ENCODE measurements around the gene MAT2B. TPM values are rescaled to one million over a fixed set of nuclear protein-coding genes. Genes with fewer than 3 reads are reported as not detected.

The MAT2B gene
- total RNA-seq, 2 experiments from 2014 or later: 89.0 to 103 TPM

Other genes starting within 250 kb of the MAT2B start
- gene CCNG1, start 68.0 kb upstream of the MAT2B start, total RNA-seq: 100 to 1,000 TPM; 114 to 120 TPM
- gene NUDCD2, start 45.5 kb upstream of the MAT2B start, total RNA-seq: 10 to 100 TPM; 37.8 to 51.3 TPM
- gene HMMR, start 45.0 kb upstream of the MAT2B start, total RNA-seq: 100 to 1,000 TPM in 1 of 2 experiments, 10 to 100 TPM in 1; 94.1 to 102 TPM

All from activated CD4-positive, alpha-beta T cell treated with anti-CD3 and anti-CD28 coated beads for 36 hours (primary cell).